ENCODE data around the gene MAMLD1.

DNA sequence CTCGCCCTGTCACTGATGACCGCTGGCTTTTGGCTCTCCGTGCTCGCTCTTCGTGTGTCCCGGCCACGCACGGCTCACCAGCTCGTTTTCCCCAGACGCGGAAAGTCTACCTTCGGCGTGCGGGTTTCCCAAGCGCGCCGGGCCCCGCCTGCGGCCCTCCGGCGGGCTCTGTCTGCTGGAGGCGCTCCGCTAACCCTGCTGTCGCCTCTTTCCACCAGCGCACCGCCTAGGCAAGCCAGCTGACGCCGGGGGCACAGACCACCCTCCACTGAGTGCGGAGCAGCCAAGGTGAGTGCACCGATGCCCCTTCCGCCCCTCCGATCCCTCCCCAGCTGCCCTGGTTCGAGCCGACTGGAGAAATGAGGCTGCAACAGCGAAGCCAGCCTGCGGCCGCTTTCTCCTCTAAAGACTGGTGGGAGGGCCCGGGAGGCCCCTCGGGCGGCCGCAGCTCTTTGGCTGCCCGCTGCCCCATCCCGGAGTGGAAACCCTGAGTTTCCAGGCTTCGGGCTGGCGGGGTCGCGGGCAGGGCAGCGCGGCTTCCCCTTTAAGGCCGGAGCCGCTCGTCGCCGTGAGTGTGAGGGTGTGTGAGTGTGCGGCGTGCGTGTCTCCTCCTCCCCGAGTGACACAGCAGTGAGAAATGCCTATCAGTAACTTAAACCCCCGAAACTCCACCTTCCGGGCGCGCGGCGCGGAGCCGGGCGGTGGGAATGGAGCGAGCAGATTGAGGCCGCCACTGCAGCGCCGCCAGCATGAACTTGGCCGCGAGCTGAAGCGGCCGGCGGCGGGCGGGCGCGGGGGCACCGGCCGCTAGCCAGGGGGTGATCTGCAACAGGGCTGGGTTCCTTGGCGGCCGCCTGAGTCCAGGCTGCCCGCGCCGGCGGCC lies at the start of gene MAMLD1:
- TF ChIP-seq, protein P1, sequence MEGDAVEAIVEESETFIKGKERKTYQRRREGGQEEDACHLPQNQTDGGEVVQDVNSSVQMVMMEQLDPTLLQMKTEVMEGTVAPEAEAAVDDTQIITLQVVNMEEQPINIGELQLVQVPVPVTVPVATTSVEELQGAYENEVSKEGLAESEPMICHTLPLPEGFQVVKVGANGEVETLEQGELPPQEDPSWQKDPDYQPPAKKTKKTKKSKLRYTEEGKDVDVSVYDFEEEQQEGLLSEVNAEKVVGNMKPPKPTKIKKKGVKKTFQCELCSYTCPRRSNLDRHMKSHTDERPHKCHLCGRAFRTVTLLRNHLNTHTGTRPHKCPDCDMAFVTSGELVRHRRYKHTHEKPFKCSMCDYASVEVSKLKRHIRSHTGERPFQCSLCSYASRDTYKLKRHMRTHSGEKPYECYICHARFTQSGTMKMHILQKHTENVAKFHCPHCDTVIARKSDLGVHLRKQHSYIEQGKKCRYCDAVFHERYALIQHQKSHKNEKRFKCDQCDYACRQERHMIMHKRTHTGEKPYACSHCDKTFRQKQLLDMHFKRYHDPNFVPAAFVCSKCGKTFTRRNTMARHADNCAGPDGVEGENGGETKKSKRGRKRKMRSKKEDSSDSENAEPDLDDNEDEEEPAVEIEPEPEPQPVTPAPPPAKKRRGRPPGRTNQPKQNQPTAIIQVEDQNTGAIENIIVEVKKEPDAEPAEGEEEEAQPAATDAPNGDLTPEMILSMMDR (conservative IDR thresholded peaks at IDR 0.05), result no peak
- no peak for TF ChIP-seq ZFX (IDR thresholded peaks at IDR 0.05)
